Occipital lobe (tissue), 2 donors: ENCODE data around the gene RPL29. TPM values are rescaled to one million over a fixed set of nuclear protein-coding genes. Genes with fewer than 3 reads are reported as not detected.
"Not testable (repeated sequence)": the region's sequence is repeated elsewhere in the genome, so short reads cannot be mapped to it uniquely, and the experiment has no call there.

ENCODE experiments used
- DNase-seq: peaks from one replicate; lab custom pipeline; 2025; lab: John Stamatoyannopoulos, UW
- total RNA-seq: library from RNA; depleted of rRNA; stranded (reverse); fragments of >200 nt; gene quantifications from one replicate; pipeline ENCODE4 v1.2.3, GENCODE V29; 2014

The RPL29 gene
- total RNA-seq, 1 donor from 2014 or later: 778 TPM

DNA sequence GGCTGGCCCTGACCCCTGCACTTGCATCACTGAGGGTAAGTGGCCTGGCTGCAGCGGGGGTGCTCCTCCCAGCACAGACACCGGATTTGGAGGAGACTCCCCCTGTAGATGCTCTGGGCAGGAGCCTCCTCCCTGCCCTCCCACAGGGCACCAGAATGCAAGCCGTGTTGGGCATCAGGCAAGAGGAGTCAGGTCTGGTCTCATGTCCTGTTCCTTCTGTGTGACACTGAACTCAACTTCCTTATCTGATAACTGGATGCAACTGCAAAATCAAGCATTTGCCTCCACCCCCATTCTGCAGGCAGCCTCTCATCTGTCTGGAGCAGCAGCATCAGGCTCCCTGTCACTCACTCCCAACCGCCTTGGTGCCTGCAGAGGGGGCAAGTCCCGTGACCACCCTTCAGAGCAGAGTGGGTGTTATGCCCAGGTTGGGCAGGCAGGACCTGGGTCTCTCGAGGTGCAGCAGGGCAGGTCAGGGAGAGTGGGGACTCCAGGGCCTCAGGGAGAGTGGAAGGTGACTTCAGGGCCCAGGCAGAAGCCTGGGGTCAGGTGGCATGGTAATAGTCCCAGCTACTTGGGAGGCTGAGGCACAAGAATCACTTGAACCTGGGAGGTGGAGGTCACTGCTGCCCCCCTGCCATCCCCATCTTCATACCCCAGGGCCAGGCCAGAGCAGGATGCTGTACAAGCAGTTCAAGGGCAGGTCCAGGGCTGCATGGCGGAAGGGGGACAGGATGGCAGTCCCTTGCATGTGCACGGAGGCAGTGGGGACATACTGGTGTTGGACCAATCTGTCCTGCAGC is 10.5 kb upstream of the RPL29 start:
- no peak for DNase-seq

DNA sequence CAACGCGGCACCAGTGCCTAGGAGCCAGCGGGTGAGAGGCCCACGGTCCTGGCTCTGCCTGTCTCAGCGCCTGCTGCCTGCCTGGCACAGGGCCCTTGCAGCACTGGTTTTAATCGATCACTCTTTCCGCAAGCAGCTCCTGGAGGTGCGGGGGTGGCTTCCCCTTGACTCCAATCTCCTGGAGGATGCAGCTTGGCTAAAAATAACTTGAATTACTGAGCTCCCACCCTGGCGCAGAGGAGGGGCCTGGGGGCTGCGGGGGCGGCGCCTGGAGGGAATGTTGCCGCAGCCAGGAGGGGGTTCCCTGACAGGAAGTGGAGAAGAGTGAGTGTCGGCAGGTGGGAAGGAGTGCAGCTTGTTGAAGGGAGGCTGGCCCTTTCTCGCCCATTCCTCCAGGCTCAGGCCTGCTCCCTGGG is 9.9 kb upstream of the RPL29 start:
- DNase-seq: peak; percentile 54

DNA sequence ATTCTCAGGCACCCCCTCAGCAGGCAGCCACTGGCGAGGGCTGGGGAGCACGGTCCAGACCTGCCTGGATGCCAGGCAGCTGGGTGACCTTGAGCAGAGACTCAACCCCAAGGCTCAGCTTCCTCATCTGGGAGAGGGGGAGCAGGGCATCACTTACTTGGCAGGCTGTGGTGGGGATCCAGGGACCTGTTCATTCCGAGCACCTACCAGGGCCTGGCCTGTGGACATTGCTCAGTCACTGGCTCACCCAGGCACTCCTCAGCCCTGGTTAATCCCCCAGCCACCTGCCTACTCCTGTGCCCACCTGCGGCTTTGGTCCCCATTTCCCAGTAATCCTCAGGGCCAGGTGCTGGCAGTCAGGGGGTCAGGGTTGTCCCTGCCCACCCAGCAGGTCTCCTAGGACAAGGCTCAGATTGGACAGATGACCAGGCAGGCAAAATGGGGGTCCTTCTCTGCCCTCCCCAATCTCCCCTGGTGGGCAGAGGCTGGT is 9.3 kb upstream of the RPL29 start:
- DNase-seq: no peak

DNA sequence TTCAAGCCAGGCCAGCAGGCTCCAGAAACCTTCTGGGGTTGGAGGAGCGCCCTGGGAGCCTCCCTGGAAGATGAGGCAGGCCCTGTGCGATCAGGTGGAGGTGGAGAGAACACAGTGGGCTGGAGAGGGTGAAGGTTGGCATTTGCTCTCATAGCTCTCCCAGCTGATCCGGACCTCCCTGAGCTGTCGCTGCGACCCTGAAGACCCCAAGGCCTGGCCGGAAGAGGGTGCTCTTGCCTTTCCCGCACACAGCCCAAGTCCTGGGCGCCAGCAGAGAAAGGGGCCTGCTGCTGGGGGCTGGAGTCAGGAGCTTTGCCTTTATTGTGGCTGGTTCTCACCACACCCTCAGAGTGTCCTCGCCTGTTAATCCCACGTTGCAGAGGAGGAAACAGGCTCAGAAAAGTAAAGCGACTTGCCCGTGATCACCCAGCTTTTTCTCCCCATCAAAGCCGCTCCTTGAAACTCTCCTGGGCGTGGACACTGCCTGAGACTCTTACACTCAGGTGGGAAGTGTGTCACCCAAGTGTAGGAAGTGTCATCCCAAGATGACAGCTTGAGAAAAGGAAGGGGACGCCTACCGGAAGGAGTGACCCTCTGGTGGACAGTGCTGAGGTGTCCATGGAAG is 8.6 kb upstream of the RPL29 start:
- no peak for DNase-seq

DNA sequence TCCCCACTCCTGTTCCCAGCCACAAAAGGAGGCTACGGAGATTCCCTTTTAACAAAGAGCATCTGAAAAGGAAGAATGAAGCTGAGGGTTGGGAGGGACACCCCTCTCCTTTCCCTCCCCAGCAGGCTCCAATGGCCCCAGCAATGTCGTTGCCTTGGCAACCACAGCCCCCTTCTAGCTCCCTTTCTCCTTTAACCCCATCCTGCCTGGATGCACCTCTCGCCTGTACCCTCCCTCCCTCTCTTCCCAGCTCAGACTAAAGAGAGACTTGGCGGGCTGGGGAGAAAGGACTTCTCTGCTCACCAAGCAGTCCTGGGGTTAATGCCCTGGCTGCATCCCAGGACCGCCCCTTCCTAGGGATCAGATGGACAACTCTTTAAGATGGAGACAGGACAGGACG is 7.1 kb upstream of the RPL29 start:
- no peak for DNase-seq

DNA sequence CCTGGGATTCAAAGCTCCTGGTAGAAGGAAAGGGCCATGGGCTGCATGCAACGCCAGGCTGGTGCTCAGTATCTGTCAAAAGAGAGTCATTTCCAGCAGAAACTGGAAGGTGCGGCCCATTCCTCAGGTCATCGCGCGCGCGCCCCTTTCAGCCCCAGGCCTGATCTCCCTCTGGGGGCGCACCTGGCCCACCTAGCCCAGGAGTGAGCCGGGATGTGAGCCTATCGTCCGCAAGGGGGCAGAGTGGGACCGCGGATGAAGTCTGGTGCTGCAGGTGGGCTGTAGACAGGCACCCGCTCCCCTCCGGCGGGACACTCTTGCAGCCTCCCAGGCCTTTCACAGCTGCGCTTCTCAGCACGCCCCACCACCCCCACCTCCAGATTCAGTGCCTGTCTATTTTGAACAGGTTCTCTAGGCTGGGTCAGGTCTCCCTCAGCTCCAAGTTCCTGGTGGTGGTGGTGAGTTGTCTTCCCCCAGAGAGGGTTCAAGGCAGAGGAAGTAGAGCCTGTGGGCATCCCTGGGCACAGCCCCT is 5.8 kb upstream of the RPL29 start:
- DNase-seq: peak; percentile 45

DNA sequence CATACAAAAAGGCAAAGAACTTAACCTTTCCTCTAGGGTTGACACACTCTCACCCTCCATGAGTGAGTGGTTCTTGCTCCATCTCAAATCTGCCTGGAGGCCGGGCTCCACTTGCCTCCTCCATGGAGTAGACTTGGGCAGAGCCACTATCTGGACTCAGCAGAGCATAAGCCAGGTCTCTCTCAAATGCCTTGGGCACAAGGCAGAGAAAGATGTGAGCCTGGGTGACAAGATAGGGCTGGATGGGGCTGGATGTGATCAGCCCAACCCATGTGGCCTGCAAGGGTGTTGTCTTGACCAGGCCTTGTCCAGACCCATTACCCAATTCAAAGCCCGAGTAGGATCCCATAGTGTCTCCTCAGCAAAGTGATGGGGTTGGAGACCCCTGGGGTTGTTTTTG is 4.2 kb upstream of the RPL29 start:
- DNase-seq: no peak

DNA sequence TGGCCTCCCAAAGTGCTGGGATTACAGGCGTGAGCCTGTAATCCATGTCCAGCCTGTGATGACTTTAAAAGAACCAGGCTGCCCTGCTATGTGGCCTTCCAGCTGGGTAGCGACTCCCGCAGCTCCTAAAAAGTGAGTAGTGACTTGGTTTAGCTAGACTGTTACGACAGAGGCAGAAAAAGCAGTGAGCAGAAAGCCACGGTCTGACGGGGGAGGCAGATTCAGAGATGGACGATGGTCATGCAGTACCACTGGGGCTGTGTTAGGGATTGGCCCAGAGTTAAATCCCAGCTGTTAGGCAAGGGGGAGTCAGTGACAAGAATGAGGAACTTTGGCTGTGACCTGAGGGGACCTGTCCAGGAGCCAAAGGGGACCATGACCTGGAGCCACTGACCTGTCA is 3.1 kb upstream of the RPL29 start:
- DNase-seq: no peak

DNA sequence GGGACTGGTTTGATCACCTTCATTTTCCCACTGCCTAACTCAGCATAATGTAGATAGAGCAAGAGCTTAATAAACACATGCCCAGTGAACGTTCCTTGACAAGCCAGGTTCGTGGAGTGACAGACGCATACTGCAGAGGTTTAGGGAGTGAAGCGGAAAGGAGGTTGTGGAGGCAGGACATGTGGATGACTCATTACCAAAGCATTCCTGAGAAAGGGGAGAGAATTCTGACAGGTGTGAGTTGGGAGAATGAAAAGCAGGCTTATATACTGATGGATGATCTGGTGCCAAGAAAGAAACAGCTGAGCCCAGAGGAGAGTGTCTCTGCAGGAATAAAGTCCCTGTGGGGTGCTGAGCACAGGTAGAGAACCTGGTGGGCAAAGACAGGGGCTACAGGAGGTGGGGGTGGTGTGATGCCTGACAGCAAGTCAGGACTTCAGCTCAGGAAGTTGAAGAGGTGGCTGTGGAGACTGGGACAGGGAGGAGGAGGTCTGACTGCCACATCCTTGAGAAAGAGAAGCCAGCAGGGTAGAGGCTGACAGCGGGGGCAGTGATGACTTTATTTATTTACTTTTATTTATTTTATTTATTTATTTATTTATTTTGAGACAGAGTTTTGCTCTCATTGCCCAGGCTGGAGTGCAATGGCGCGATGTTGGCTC is 2.4 kb upstream of the RPL29 start:
- DNase-seq: no peak

DNA sequence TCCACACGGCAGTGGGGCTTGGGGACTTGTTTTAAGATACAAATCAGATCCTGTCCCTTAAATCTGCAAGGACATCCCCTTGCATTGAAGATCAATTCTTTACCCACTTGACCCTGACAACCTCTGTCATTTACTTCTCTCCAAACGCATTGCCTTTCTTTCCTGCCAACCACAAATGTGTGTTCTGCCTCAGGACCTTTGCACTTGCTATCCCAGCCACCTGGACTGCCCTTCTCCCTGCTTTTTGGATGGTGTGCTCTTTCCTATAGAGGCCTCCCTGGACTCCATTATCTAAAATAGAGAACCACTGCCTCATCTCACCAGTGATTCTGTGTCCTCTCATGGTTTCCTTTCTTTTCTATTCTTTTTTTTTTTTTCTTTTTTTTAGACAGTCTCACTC is 1.5 kb upstream of the RPL29 start:
- no peak for DNase-seq

DNA sequence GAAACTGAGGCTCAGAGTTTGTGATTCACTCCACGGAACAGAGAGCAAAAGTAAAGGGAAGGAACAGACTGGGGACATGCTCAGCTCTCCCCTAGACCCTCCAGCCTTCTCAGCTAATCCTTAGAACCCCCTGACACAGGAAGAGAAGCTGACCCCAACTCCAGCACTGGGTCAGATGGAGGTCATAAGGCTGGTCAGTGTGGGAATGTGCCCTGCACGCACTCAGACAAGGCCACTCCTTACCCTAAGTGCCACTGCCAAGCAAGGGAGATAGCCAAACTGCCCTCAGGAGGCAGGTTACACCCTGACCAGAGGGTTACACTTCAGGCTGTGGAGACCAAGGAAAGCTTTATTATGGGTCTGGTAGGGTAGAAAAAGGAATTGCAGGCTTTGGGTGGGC is 1.2 kb downstream of the RPL29 start:
- DNase-seq: no peak

DNA sequence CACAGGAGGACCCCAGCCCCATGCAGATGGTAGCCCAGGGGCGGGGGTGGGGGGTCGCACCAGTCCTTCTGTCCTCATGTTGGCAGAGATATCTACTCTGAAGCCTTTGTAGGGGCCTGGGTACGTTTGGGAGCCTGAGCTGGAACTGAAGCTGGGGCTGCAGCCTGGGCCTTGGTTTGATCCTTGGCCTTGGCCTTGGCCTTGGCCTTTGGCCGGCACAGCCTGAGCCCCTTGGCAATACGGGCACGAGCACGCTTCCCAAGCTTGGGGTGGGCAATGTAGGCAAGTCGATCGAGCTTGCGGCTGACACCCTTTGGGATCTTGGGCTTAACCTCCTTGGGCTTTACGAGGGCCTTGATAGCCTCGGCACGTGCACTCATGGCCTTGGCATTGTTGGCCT is 2.0 kb downstream of the RPL29 start:
- DNase-seq: not testable (repeated sequence)

DNA sequence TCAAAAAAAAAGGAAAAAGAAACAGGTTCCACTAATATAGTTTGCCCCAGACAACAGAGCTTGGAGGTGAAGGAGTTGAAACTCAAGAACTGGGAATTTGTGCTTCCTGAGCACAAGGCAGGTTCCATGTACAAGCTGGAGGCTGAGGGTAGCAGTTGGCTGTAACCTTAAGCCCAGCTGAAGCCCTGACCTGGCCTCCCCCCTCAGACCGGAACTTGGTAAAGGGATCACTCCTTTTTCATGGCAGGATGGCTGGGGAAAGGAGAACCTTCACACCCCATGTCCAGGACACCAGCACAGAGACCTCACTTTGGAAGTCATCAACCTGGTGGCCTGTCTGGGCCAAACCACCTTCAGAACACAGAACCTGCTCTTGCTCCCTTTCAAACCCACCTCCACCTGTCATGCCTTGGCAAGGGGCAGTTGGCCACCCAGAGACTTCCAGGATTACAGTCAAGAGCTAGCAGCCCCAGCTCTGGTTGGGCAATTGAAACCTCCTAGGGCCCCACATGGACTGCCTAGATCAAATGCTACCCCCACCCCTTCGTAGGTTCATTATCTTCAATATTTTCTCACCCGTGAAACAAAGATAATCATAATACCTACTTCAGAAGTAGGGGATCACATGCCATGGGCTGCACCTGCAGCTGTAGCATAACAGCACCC is 3.5 kb downstream of the RPL29 start:
- DNase-seq: no peak

DNA sequence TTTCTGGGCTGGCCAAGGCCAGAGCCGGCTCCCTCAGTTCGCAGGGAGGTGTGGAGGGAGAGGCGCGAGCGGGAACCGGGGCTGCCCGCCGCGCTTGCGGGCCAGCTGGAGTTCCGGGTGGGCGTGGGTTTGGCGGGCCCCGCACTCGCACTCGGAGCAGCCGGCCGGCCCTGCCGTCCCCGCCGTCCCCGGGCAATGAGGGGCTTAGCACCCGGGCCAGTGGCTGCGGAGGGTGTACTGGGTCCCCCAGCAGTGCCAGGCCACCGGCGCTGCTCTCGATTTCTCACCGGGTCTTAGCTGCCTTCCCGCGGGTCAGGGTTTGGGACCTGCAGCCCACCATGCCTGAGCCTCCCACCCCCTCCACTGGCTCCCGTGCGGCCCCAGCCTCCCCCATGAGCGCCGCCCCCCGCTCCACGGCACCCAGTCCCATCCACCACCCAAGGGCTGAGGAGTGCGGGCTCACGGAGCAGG is 5.2 kb downstream of the RPL29 start:
- not testable (repeated sequence) for DNase-seq

DNA sequence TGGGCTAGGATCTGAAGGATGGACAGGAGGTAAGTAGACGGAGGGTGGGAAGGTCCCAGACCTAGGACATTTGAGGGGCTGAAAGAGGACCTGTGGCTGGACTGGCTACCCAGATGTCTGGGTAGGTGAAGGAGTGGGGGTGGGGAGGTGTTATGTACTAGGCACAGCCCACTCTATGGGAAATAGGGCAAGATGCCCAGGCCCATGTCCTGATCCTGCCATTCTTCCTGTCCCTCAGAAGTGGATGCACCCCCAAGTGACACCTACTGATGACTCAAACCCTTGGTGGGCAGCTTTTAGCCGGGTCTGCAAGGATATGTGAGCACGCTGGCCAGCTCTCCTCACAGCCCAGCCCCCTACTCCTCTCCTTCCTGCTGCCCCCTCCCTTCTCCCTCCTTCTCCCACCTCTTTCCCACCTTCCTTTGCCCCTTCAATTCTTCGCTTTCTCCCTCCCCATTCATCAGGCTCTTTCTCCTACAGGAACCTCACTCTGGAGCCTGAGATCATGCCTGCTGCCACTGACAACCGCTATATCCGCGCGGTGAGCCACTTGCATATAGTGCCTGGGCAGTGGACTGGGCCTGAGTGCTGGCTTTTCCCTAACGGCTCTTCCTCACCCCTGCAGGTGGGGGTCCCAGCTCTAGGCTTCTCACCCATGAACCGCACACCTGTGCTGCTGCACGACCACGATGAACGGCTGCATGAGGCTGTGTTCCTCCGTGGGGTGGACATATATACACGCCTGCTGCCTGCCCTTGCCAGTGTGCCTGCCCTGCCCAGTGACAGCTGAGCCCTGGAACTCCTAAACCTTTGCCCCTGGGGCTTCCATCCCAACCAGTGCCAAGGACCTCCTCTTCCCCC is 7.2 kb downstream of the RPL29 start:
- no peak for DNase-seq

DNA sequence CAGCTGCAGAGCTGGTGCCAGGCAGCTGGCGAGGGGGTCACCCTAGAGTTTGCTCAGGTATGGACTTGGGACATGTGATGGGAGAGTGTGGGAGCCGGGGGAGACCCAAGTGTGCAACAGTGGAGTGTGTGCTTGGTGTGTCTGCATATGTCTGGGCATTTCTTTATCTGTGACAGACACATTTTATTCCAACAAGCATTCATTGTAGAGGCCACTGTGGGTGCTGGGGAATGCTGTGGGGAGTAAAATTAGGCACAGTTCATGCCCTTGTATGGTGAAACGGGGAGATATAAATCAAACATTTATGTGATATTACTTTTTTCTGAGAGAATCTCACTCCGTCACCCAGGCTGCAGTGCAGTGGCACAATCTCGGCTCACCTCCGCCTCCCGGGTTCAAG is 8.1 kb downstream of the RPL29 start:
- DNase-seq: no peak

DNA sequence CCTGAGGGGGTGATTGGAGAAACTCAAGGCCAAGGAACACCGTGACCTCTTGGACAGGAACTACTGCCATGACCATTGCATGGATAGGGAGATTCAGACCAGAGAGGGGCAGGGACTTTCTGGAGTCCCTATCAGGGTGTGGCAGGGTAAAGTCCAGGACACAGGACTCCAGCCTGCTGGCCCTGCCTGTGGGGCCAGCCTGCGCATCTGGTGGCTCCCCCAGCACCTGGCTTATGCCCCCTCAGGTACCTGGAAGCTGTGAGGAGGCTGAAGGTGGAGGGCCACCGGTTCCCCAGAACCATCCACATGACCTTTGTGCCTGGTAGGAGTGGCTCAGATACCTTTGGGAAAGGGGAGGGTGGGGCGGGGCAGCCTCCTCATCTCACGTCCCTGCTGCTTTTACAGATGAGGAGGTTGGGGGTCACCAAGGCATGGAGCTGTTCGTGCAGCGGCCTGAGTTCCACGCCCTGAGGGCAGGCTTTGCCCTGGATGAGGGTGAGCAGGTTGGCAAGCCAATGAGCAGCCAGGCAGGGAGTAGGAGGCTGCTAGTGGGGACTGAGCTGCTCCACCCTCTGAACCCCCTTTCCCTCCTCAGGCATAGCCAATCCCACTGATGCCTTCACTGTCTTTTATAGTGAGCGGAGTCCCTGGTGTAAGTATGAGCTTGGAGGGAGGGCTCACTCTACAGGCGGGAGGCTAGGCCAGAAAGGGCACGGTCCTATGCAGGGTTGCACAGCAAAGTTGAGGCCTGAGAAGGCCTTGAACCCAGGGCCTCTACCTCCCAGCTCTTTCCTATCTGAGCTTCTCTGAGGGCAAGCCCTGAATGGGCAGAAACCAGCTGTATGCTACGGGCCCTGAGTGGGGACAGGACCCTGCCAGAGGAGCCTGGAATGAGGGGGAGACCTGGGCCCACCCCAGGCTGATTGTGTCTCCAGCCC is 9.4 kb downstream of the RPL29 start:
- DNase-seq: no peak

DNA sequence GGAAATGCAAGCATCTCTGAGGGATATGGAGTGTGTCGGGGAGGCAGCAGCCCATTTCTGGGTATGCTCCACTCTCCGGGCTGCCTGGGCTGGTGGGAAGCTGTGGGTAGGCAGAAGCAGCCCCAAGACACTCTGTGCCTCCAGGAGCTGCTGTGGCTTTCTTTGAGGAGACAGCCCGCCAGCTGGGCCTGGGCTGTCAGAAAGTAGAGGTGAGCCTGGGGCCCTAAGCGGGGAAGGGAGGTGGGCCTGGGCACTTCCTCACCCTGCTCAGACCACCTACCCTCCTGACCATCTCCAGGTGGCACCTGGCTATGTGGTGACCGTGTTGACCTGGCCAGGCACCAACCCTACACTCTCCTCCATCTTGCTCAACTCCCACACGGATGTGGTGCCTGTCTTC is 10.6 kb downstream of the RPL29 start:
- no peak for DNase-seq

DNA sequence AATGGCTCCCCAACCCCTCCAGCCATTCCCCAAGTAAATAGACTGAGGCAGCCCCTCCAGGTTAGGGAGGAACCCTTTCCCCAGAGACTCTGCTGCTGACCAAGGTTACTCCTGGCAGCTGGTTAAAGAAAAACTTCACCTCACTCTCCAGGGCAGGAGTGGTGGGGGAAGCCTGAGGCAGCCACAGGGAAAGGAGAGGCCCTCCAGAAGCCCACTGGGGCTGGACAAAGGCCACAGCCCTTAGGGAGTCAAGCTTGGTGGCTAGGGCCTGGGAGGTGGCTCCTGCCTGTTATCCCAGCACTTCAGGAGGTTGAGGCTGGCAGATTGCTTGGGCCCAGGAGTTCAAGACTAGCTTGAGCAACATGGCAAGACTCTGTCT is 11.4 kb downstream of the RPL29 start:
- no peak for DNase-seq
